GM19099 (cell line): ENCODE results near the gene ARVCF.

Experiments used
- POLR2A ChIP-seq: IDR thresholded peaks from 3 replicates; pipeline ENCODE4 v1.6.1; 2011; ENCODE audit warnings: low read depth; ENCODE audit not compliant: insufficient read length; ENCODE audit errors: extremely low read depth

The ARVCF gene

DNA sequence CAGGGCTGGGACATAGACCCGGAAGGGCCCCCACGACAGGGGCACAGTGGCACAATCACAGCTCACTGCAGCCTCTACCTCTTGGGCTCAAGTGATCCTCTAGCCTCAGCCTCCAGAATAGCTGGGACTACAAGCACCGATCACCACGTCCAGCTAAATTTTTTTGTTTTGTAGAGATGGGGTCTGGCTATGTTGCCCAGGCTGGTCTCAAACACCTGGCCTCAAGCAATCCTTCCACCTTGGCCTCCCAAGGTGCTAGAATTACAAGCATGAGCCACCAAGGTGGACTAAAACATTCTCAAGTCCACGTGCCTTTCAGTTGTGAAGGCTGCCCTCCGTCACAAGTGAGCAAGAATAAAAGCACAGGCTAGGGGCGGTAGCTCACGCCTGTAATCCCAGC is 85.1 kb downstream of the ARVCF start:
- no peak for TF ChIP-seq POLR2A

- TF ChIP-seq POLR2A, result no peak
These were observed 85.8 kb downstream of the ARVCF start for GRCh38 chr22:19930551-19931486.

GRCh38 chr22:19929586-19930550 is 86.8 kb downstream of the ARVCF start:
- no peak for TF ChIP-seq POLR2A

DNA sequence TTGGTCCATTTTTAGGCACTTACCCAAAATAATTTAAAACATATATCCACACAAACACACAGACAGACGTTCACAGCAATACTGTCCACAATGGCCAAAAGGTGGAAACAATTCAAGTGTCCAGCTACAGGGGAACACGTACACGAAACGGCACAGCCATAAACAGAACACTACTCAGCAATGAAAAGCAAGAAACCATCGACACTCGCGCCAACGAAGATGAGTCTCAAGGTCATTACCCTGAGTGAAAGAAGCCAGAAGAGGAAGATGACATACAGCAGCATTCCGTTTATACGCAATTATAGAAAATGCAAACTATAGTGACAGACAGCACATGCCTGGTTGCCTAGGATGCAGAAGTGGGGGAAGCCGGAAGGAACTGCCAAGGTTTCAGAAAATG is 88.4 kb downstream of the ARVCF start:
- no peak for TF ChIP-seq POLR2A

- no peak for TF ChIP-seq POLR2A
These were observed 88.9 kb downstream of the ARVCF start for GRCh38 chr22:19927696-19928095.

- TF ChIP-seq POLR2A, result no peak
These were observed 92.6 kb downstream of the ARVCF start for GRCh38 chr22:19923914-19924513.

DNA sequence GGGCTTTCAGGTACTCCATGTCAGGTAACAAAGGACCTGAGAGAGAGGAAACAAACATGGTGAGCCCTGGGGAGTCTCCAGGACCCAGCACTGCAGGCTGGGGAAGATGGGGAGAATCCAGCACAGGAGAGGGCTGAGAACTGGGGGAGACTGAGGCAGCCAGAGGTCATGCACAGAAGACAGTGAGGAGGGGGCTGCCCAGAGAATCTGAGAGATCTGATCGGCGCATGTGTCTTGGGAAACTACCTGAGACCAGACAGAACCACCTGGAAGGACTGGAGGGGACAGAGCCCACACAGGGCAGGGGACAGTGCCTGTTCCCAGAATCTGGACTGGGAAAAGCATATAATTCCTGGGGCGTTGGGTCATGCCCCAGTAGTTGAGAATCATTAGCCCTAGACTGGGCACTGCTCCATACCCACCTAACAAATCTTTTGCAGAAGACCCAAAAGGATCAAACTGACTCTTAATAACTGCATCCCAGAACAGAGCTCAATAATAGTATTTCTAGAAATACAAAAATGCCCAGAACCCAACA is 95.0 kb downstream of the ARVCF start:
- TF ChIP-seq POLR2A, result no peak
